Fibroblast of peridontal ligament (primary cell): ENCODE measurements around the gene ZYG11A.

Experiments used
- DNase-seq: peaks from one replicate; pipeline ENCODE4 v3.0.0-alpha.2; 2010; ENCODE audit errors: extremely low read depth

The ZYG11A gene

GRCh38 chr1:52918201-52918600 lies 75.6 kb downstream of the ZYG11A start:
- DNase-seq = no peak

DNA sequence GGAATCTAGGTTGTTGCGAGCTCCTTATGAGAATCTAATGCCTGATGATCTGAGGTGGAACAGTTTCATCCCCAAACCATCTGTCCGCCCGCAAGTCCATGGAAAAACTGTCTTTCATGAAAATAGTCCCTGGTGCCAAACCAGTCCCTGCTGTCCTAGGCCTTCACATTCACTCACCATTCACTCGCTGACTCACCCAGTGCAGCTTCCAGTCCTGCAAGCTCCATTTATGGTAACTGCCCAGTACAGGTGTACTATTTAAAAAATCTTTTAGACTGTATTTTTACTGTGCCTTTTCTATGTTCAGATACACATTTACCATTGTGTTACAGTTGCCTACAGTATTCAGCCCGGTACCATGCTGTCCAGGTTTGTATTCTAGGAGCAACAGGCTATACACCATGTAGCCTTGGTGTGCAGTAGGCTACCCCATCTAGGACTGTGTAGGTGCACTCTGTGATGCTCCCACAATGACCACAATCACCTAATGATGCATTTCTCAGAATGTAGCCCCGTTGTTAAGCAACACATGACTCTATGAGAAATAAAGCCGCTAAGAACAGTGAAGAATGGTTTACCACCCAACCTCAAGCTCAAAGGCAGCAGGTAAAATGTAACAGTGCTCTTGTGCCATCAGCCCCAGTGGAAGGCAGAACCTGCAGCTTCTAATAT lies 76.6 kb downstream of the ZYG11A start:
- no peak for DNase-seq

GRCh38 chr1:52919723-52920483 lies 77.3 kb downstream of the ZYG11A start:
- DNase-seq = no peak

- DNase-seq = peak; percentile 15
Measured at GRCh38 chr1:52920791-52921291, 78.3 kb downstream of the ZYG11A start.

DNA sequence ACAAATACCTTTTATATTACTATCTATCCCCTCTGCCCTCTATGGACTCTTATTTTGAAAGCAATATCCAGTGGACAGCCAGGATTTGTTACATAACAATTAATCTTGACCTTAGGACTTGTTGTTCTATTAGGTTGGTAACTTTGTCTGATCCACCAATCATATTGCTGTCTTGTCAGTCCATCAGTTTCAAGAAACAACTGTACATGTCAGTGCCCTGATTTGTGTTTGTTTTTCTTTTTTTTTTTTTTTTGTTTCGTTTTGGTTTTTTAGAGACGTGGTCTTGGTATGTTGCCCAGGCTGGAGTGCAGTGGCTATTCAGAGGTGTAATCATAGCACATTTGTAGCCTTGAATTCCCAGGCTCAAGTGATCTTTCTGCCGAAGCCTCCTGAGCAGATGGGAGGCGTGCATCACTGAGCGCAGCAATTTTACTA lies 83.0 kb downstream of the ZYG11A start:
- peak; percentile 17 for DNase-seq

DNA sequence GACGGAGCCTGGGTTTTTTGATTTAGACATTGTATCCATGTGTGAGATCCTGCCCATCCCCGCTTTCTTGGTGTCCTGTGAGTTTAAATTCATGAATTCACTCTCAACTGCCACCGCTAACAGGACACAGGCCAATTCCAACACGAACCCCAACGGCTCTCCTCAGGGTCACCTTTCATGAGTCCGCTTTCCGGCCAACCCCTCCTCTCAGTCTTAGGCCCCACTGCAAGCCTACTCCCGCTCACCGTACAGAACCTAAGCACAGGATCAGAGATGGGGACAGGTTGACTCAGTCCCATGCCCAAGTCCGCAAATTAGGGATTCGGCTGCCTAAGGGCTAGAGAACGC lies 84.3 kb downstream of the ZYG11A start:
- DNase-seq = no peak

- DNase-seq = peak; percentile 53
Measured at GRCh38 chr1:52927212-52928014, 84.9 kb downstream of the ZYG11A start, which contains the start of gene SCP2. SCP2 (plus strand) TSS chr1:52927276; CDS start chr1:52927397, 121 bp downstream.

GRCh38 chr1:52928015-52928404 lies 85.5 kb downstream of the ZYG11A start:
- peak; percentile 27 for DNase-seq

DNA sequence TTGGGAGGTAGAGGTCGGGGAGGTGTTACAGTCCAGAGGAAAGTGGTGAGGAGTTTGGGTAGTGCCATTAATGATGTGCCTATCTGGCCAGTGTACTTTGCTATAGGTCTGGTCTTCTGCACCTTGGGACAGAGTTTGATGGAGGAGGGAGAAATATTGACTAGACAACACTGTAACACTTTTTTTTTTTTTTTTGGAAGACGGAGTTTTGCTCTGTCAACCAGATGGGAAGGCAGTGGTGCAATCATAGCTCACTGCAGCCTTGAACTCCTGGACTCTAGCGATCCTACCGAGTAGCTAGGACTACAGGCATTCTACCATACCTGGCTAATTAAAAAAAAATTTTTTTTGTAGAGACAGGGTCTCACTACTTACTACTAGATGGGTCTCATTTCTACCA lies 86.5 kb downstream of the ZYG11A start:
- DNase-seq = no peak

GRCh38 chr1:52937433-52938182 lies 95.0 kb downstream of the ZYG11A start:
- DNase-seq = no peak

DNA sequence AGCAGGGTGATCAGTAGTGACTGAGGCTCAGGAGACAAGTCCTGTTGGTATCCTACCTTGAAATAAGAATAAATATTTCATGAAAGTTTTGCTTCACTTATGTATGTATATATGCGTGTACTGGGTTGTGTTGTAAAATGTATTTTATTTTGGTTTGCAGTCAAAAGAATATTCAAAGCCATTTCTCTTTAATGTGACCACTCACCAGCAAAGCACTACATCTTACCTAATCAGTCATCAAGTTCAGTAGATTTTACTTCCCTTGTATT lies 95.6 kb downstream of the ZYG11A start:
- no peak for DNase-seq

DNA sequence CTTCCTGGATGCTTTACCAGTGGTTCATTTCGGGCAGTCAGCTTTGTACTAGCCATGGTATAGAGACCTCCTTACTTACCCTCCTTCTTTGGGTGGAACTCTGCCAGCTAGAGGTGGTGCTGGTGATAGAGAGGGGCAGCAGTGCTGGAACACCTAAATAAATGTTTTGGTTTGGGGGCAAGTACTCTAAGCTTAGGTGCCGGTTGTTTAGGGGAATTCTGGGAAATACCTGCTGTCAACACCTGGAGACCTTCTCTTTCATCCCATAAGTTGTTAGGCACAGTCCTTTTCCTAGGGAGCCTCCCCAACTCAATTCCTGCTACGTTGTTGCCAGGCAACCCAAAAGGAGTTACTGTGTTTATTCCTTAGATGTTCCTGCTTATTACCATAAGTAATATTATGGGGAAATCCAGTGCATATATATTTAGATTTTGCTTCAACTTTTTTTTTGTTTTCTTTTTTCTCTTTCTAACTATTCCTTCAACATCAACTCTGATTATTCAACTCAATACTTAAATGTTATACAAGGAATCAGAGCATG lies 101.4 kb downstream of the ZYG11A start:
- no peak for DNase-seq

DNA sequence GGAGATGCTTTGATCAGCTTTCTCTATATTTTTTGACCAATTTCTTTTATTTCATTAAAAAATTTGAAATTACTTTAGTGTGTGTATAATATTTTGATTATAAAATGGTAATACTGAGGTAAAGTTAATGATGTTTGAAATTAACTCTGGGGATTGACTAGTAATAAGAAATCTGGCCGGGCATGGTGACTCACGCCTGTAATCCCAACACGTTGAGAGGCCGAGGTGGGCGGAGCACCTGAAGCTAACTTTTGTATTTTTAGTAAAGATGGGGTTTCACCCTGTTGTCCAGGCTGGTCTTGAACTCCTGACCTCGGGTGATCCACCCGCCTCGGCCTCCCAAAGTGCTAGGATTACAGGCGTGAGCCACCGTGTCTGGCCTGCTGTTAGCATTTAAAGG lies 102.0 kb downstream of the ZYG11A start:
- no peak for DNase-seq
